ENCODE results near the gene PHF12. TPM values are rescaled to one million over a fixed set of nuclear protein-coding genes. Genes with fewer than 3 reads are reported as not detected.

PHF12 gene
- total and polyA plus RNA-seq, 2 of the 8 experiments (the other 6 are each of a cell fraction or from before 2014, with no cell fraction given): 38.8 to 65.7 TPM

DNA sequence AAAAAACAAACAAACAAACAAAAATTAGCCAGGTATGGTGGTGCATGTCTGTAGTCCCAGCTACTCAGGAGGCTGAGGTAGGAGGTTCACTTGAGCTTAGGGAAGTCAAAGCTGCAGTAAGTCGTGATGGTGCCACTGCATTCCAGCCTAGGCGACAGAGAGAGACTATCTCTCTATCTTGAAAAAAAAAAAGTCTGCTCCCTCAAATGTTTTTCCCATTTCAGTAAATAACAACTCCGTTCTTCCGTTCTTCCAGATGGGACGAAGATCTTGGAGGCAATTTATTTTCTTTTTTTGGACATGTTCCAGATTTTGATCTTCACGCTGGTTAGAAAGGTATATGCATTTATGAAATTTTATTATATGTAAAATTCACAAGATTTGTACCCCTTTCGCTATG, 77.5 kb downstream of the PHF12 start:
- no peaks in the 10 kb centered on the region for H3K4me1 ChIP-seq (replicated peaks in 1 of 4; ENCODE audit: control insufficient read depth in 3 of 4, insufficient read depth in 4 of 4, low read length in 3 of 4)
- no peaks in the 10 kb centered on the region for H3K79me2 ChIP-seq (ENCODE audit: control insufficient read depth in 1 of 2, insufficient read depth in 2 of 2, low read length in 2 of 2)
- H3K18ac ChIP-seq (ENCODE audit: extremely low read depth, low read length): no peak overlapping the region
- no peak overlapping the region for H2BK15ac ChIP-seq (ENCODE audit: low read length)
- no peak overlapping the region for H4K5ac ChIP-seq (ENCODE audit: insufficient read length, low read depth, low read length)
- no peak overlapping the region for H3K4ac ChIP-seq (replicated peaks; ENCODE audit: insufficient read length, low read depth, low read length)
- H2BK12ac ChIP-seq (ENCODE audit: low read depth, low read length): no peak overlapping the region
- no peak overlapping the region for H3K56ac ChIP-seq (replicated peaks; ENCODE audit: insufficient read length, low read depth, low read length)
- FAIRE-seq (no peak), DNase-seq (ENCODE audit: low read depth in 1 of 2, low spot score in 2 of 2) (no peak)
- no peak overlapping the region for H2AFZ ChIP-seq (ENCODE audit: low read length)
- H4K91ac ChIP-seq (replicated peaks; ENCODE audit: insufficient read length, low read length): no peak overlapping the region
- CTCF ChIA-PET (ENCODE audit: partially characterized antibody): interaction anchor here (1.1 to 1.5 kb wide), 4 partner anchors 8 to 123 kb away, joined by 3 to 5 read pairs (median 4); no protein-coding TSS in a partner anchor
- H3K36me3 ChIP-seq (ENCODE audit: control insufficient read depth in 2 of 4, insufficient read depth in 4 of 4, low read length in 3 of 4): peaks cover 0 to 2% (median 0%) of the 10 kb centered on the region in 4 experiments; a peak in 1 of 8 replicates
- no peak overlapping the region for H2AK5ac ChIP-seq (ENCODE audit: low read depth, low read length)
- no peak overlapping the region for H2BK20ac ChIP-seq (ENCODE audit: low read length)
- POLR2A ChIA-PET (ENCODE audit: partially characterized antibody): interaction anchor here (1.0 to 1.6 kb wide), 2 partner anchors 13 to 127 kb away, joined by 3 read pairs; no protein-coding TSS in a partner anchor
- no peak overlapping the region for H4K8ac ChIP-seq (ENCODE audit: extremely low read depth, insufficient read depth, low read length)
- H2BK5ac ChIP-seq (ENCODE audit: low read depth, low read length): no peak overlapping the region
- H3K27ac ChIP-seq (ENCODE audit: low read depth, low read length): no peak overlapping the region
- no peak overlapping the region for H3K4me2 ChIP-seq (ENCODE audit: insufficient read depth in 1 of 2, low read depth in 2 of 2, low read length in 2 of 2)
- H3K27me3 ChIP-seq (replicated peaks in 1 of 4; ENCODE audit: control insufficient read depth in 3 of 4, extremely low read depth in 1 of 4, insufficient read depth in 3 of 4, low read length in 3 of 4): peaks cover 0 to 4% (median 0%) of the 10 kb centered on the region in 4 experiments; a peak in 2 of 7 replicates
- peaks cover 0 to 1% of the 10 kb centered on the region in 2 experiments for H4K20me1 ChIP-seq (replicated peaks in 1 of 2; ENCODE audit: control insufficient read depth in 1 of 2, insufficient read depth in 2 of 2, low read length in 2 of 2)
- no peaks in the 10 kb centered on the region for H3K79me1 ChIP-seq (ENCODE audit: low read depth, low read length)
- no peak overlapping the region for H3K23ac ChIP-seq (ENCODE audit: insufficient read length)
- H3K14ac ChIP-seq (ENCODE audit: insufficient read length): no peak overlapping the region
- H3K4me3 ChIP-seq (ENCODE audit: extremely low read depth in 1 of 4, insufficient read depth in 2 of 4, low read depth in 3 of 4, low read length in 4 of 4): no peak overlapping the region
- H3K9ac ChIP-seq (replicated peaks in 1 of 4; ENCODE audit: extremely low read depth in 1 of 4, low read depth in 3 of 4, low read length in 3 of 4): no peak overlapping the region
- H3K23me2 ChIP-seq (ENCODE audit: low read depth, low read length): no peaks in the 10 kb centered on the region
- no peaks in the 10 kb centered on the region for H3K9me3 ChIP-seq (ENCODE audit: insufficient read depth in 2 of 2, low read depth in 1 of 2, low read length in 1 of 2)
- WGBS, 2 experiments (ENCODE audit: extremely low coverage in 1 of 2, insufficient coverage in 1 of 2, insufficient read length in 1 of 2, insufficient replicate concordance in 2 of 2, low coverage in 1 of 2, low lambda C conversion rate in 2 of 2, missing lambda C conversion rate in 1 of 2): 94% methylated on average over 7 of the region's 7 CpGs; no CpG with 5 or more reads in 1 of the 2 experiments
- no peak overlapping the region for H2BK120ac ChIP-seq (replicated peaks; ENCODE audit: low read depth, low read length)
- TF ChIP-seq BACH1 (IDR thresholded peaks at IDR 0.05; ENCODE audit: low read length): no peak
- no peak for TF ChIP-seq CEBPB (IDR thresholded peaks at IDR 0.05; ENCODE audit: low read depth, low read length)
- no peak for TF ChIP-seq POLR2AphosphoS5 (IDR thresholded peaks at IDR 0.05; ENCODE audit: low read depth, low read length)
- TF ChIP-seq NANOG (IDR thresholded peaks at IDR 0.05; ENCODE audit: insufficient read depth, low read depth, low read length, poor library complexity, severe bottlenecking): no peak
- TF ChIP-seq FOSL1 (IDR thresholded peaks at IDR 0.05; ENCODE audit: insufficient read depth, low read depth, low read length): no peak
